Heart left ventricle (tissue), 13 donors: ENCODE data around the gene TBC1D19.

Source experiments
- POLR2A ChIP-seq, 2 donors: fragments of 450-650 bp; IDR thresholded peaks; one replicate each; pipeline ENCODE4 v1.6.1; 2017; ENCODE audit warnings: antibody characterized with exemption in 2 of 2, mild to moderate bottlenecking in 2 of 2, moderate library complexity in 2 of 2
- TF ChIP-seq, protein P1 (sequence below), 12 donors: fragments of 200-600 bp; sonication (generic) in 4 of 12; IDR thresholded peaks; one replicate each; pipeline versions ENCODE4 v1.5.0 to v1.8.0; 2018 to 2022; ENCODE audit warnings: antibody characterized with exemption in 12 of 12, mild to moderate bottlenecking in 5 of 12
- donor health status: ischemic (EF 13 %, LVEDD 7.1; RV severe dilation, severe dysfunction).
- donor health status: DM: no; HTN: yes; CAD: no.
- donor health status: DM: no; HTN: no; CAD: no.
- donor health status: ischemic (EF 25% LVEDD 6.9; RV normal size, moderate dysfunction).
- donor health status: ischemic (EF 25% LVEDD 5.7; RV mildly dilated, moderate dysfunction).
- donor health status: ischemic (EF 35%, LVEDD 5.7; RV mildly dilated, moderate dysfunction).
- donor health status: nonischemic (EF 11% LVEDD 7.7; RV severe dilation, severe dysfunction).
- donor health status: DM: yes; HTN: yes; CAD: no.
- donor health status: PGD.
- donor health status: ischemic (EF 29% LVEDD 5.4; RV normal size, mild dysfunction).
- donor health status: nonischemic (EF 23%, LVEDD 6.1; RV moderate dilation, normal function).

- TF ChIP-seq POLR2A (IDR thresholded peaks at IDR 0.05): no peak
- TF ChIP-seq, protein P1, sequence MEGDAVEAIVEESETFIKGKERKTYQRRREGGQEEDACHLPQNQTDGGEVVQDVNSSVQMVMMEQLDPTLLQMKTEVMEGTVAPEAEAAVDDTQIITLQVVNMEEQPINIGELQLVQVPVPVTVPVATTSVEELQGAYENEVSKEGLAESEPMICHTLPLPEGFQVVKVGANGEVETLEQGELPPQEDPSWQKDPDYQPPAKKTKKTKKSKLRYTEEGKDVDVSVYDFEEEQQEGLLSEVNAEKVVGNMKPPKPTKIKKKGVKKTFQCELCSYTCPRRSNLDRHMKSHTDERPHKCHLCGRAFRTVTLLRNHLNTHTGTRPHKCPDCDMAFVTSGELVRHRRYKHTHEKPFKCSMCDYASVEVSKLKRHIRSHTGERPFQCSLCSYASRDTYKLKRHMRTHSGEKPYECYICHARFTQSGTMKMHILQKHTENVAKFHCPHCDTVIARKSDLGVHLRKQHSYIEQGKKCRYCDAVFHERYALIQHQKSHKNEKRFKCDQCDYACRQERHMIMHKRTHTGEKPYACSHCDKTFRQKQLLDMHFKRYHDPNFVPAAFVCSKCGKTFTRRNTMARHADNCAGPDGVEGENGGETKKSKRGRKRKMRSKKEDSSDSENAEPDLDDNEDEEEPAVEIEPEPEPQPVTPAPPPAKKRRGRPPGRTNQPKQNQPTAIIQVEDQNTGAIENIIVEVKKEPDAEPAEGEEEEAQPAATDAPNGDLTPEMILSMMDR (IDR thresholded peaks at IDR 0.05): no peak
These were observed 64.4 kb downstream of the TBC1D19 start for GRCh38 chr4:26648260-26648659.
